H1 (cell line): ENCODE data around the gene COL4A2.

Experiments
- HDAC6 ChIP-seq: IDR thresholded peaks from one replicate; pipeline ENCODE4 v1.7.1; 2012; ENCODE audit warnings: low read depth, mild to moderate bottlenecking, inconsistent platforms, low read length, moderate library complexity
- RAD21 ChIP-seq, 2 experiments: IDR thresholded peaks in 1 of 2; conservative IDR thresholded peaks in 1 of 2; 2 replicates each; pipeline ENCODE4 v1.6.1; 2011; ENCODE audit warnings: low read depth in 2 of 2, low read length in 2 of 2, improper control_type of control experiment in 1 of 2, inconsistent platforms in 1 of 2, mild to moderate bottlenecking in 1 of 2, moderate library complexity in 1 of 2
- SP1 ChIP-seq: IDR thresholded peaks from 2 replicates; pipeline ENCODE4 v1.6.1; 2011; ENCODE audit warnings: low read depth, low read length
- TBP ChIP-seq: IDR thresholded peaks from 2 replicates; pipeline ENCODE4 v1.6.1; 2011; ENCODE audit warnings: low read depth, low read length, improper control_type of control experiment
- TEAD4 ChIP-seq: IDR thresholded peaks from 2 replicates; pipeline ENCODE4 v1.6.1; 2012; ENCODE audit warnings: low read depth, low read length, inconsistent platforms, mixed read lengths
- YY1 ChIP-seq: IDR thresholded peaks from 2 replicates; pipeline ENCODE4 v1.6.1; 2011; ENCODE audit warnings: low read depth, mild to moderate bottlenecking, low read length
- TF ChIP-seq, protein P1 (sequence below): IDR thresholded peaks from 2 replicates; pipeline ENCODE4 v1.6.1; 2012; ENCODE audit warnings: inconsistent platforms
- TF ChIP-seq, protein P2 (sequence below), 3 experiments: IDR thresholded peaks; 1 replicate in 2 of 3; 2 replicates in 1 of 3; pipeline versions ENCODE4 v1.5.1 to v1.6.1; 2011; ENCODE audit warnings: low read length in 3 of 3, mild to moderate bottlenecking in 3 of 3, inconsistent platforms in 2 of 3, low read depth in 1 of 3, moderate library complexity in 1 of 3; ENCODE audit not compliant: insufficient read depth in 1 of 3; ENCODE audit errors: control extremely low read depth in 1 of 3

DNA sequence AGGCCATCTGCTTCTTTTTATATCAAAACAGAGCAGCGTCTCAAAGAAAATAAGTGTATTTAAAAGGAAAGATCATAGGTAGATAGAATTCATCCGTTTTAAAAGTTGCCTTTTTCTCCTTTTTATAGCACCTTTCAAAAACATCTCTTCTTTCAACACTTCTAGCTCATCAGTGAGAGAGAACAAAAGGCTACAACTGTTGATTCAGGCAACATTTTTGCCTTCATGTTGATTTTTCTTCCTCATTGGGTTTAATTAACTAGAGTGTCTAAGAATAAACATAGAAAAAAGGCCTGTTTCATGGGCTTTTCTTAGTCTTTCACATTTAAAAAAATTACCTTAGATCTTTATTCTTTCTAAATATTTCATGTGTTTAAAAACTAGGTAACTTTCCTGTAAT is 13.6 kb downstream of the COL4A2 start:
- TF ChIP-seq, protein P1, sequence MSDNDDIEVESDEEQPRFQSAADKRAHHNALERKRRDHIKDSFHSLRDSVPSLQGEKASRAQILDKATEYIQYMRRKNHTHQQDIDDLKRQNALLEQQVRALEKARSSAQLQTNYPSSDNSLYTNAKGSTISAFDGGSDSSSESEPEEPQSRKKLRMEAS: no peak
- TF ChIP-seq, protein P2, sequence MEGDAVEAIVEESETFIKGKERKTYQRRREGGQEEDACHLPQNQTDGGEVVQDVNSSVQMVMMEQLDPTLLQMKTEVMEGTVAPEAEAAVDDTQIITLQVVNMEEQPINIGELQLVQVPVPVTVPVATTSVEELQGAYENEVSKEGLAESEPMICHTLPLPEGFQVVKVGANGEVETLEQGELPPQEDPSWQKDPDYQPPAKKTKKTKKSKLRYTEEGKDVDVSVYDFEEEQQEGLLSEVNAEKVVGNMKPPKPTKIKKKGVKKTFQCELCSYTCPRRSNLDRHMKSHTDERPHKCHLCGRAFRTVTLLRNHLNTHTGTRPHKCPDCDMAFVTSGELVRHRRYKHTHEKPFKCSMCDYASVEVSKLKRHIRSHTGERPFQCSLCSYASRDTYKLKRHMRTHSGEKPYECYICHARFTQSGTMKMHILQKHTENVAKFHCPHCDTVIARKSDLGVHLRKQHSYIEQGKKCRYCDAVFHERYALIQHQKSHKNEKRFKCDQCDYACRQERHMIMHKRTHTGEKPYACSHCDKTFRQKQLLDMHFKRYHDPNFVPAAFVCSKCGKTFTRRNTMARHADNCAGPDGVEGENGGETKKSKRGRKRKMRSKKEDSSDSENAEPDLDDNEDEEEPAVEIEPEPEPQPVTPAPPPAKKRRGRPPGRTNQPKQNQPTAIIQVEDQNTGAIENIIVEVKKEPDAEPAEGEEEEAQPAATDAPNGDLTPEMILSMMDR (IDR thresholded peaks at IDR 0.05; ENCODE audit: control extremely low read depth in 1 of 3, insufficient read depth in 1 of 3, low read depth in 1 of 3, low read length in 3 of 3): no peak
- TF ChIP-seq RAD21 (IDR thresholded peaks at IDR 0.05 in 1 of 2, conservative IDR thresholded peaks at IDR 0.05 in 1 of 2; ENCODE audit: low read depth in 2 of 2, low read length in 2 of 2) (no peak), TBP (no peak), TEAD4 (no peak), YY1 (no peak), HDAC6 (no peak), SP1 (no peak)
